HG03135 (cell line): ENCODE data around the gene NCOA7.
"Not testable (repeated sequence)": the region's sequence is repeated elsewhere in the genome, so short reads cannot be mapped to it uniquely, and the experiment has no call there.

Experiments used
- ATAC-seq: cut with Tn5 transposase; IDR thresholded peaks from one replicate; pipeline ENCODE4 v1.9.1; 2021; ENCODE audit warnings: mild to moderate bottlenecking, moderate library complexity; ENCODE audit not compliant: unreplicated experiment

NCOA7 gene

DNA sequence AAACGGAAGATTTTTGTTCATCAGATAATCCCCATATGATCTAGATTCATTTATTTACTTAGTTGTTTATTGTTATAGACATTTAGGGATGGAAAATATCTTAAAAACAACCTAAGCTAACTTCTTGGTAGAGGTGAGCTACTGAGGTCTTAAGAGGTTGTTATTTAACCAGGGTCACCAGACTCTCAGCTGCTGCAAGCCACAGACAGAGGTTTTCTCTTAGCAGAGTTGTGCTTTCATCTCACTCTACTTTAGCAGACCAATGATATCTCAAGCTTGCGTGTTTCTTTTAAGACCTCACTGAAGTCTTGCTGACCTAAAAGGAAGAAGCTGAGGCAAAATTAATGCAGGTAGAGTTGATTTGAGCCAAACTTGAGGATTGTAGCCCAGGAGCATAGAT is 43.6 kb downstream of the NCOA7 start:
- ATAC-seq: peak; percentile 91

DNA sequence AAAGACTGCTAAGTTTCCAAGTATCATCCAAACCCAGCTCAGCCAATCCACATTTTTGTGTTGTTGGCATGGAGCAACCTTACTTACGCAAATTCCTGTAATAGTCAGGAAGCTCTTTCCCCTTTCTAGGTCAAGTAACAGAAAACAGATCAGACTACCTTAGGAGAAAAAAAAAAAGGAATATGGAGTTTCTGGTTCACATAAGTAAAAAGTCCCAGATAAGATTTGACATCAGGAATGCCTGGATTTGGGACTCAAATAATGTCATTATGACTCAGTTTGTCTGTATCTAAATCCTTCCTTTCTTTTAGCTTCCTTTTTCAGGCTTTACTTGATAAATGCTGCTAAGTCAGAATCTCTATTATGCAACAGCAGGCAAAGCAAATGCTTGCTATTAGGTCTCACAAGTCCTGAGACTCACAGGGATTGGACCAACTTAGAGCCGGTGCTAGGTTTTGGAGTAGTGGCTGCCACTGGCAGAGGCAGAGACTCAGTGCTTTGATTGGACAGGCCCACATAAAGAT is 44.5 kb downstream of the NCOA7 start:
- ATAC-seq: no peak

GRCh38 chr6:125836466-125836865 is 45.7 kb downstream of the NCOA7 start:
- no peak for ATAC-seq

DNA sequence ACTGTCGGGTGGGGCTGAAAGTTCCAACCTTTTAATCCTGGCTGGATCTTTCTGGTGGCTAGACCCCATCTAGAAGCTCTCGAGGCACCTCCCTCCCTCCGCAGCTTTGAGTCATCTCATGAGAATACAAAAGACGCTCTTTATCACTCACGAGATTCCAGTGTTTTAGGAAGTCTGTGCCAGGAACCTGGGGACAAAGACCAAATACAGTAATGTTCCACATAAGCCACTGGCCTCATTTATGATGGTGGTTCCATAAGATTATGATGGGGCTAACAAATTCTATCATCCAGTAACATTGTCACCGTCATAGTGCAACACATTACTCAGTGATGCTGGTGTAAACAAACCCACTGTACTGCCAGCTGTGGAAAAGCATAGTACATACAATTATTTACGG is 48.7 kb downstream of the NCOA7 start:
- no peak for ATAC-seq

GRCh38 chr6:125839879-125840278 is 49.1 kb downstream of the NCOA7 start:
- ATAC-seq: no peak

- no peak for ATAC-seq
Measured at GRCh38 chr6:125841356-125842090, 50.8 kb downstream of the NCOA7 start.

- ATAC-seq: no peak
Measured at GRCh38 chr6:125842091-125842626, 51.4 kb downstream of the NCOA7 start.

DNA sequence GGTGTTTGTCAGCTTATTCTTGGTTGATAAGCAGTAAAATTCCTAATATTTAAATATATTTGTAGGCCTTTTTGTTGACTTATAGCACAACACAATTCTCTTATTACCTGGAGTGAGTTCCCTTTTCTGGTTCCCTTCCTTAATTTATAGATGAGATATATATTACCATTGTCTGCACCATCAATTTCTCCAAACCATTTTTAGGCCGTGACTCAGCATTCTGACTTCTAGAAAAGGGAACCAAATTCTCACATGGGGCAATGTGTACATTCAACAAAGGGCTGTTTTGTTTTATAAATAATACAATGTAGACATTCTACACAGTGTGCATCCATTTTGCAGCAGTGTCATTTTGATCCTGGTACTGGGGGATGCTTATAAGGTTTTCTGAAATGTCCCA is 52.8 kb downstream of the NCOA7 start:
- no peak for ATAC-seq

DNA sequence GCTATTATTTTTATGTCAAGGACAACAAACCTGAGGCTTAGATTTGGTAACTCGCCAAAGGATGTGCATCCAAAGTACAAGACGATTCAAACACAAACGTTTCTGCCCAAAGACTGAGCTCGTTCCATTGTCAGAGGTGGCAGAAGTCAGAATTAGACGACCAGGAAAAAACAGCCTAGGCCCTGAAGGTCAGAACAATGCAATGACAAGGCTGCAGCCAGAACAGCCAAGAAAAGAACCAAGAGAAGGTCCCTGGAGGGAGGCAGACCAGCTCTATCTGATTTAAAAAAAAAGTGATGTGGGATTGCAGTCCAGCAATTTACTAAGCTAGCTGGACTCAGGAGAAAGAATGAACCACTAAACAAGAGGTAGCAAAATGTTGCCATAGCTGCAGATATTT is 54.2 kb downstream of the NCOA7 start:
- no peak for ATAC-seq

GRCh38 chr6:125846292-125847024 is 55.7 kb downstream of the NCOA7 start:
- no peak for ATAC-seq

- not testable (repeated sequence) for ATAC-seq
Measured at GRCh38 chr6:125848286-125848685, 57.5 kb downstream of the NCOA7 start.

- ATAC-seq: no peak
Measured at GRCh38 chr6:125850361-125850760, 59.6 kb downstream of the NCOA7 start.

- ATAC-seq: no peak
Measured at GRCh38 chr6:125852587-125852986, 61.8 kb downstream of the NCOA7 start.

DNA sequence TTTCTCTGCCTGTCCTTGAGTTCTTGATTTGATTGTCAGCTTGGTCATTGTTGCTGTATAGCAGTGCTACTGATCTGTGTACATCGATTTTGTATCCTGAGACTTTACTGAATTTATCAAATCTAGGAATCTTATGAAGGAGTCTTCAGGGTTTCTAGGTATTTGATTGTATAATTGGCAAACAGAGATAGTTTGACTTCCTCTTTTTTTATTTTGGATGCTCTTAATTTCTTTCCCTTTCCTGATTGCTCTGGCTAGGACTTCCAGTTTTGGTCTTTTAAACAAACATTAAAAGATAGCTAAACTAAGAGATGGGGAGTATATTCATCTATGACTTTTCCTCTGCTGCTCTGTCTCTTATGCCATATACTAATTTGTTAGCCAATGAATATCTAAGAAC is 62.4 kb downstream of the NCOA7 start:
- no peak for ATAC-seq

GRCh38 chr6:125853756-125854155 is 63.0 kb downstream of the NCOA7 start:
- ATAC-seq: no peak

- no peak for ATAC-seq
Measured at GRCh38 chr6:125854355-125854754, 63.6 kb downstream of the NCOA7 start.

GRCh38 chr6:125855783-125856182 is 65.0 kb downstream of the NCOA7 start:
- ATAC-seq: no peak

DNA sequence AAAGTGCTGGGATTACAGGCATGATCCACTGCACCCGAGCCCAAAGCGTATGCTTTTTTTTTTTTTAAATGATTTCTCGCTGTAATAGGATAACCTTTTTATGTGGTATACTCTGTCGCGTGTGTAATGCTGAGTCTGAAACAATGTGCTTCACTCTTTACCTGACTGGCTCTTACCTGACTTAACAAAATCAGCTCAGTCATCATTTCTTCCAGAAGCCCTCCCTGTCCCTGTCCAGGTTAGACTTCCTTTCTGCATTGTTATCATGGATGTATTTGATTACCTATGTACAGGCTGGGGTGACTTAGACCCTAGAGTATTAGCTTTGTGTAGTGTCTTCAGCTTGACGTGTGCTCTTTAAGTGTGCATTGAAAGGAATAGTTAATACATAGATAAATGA is 67.1 kb downstream of the NCOA7 start:
- ATAC-seq: no peak

GRCh38 chr6:125858427-125859320 is 67.9 kb downstream of the NCOA7 start:
- no peak for ATAC-seq

GRCh38 chr6:125859727-125860126 is 69.0 kb downstream of the NCOA7 start:
- no peak for ATAC-seq

DNA sequence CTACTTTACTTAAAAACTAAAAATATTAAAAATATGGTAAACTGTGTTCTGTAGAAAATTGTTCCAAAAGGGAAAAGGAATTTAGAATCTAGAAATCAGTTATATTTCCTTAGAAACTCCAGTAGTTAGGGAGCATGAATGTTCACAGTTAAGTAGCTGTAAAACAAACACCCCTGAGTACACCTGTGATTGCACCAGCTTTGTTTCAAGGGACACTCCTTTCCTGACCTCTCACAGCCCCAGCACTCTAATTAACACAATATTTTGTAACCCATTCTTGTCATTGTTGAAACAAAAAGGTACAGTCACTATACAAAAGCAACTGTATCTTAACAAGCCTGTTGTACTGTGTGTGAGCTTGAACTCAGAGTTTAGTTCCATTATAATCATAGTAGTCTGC is 72.3 kb downstream of the NCOA7 start:
- no peak for ATAC-seq
